Neutrophil (primary cell): Measurements from ENCODE around the gene GSTA2.
"Not testable (repeated sequence)": the region's sequence is repeated elsewhere in the genome, so short reads cannot be mapped to it uniquely, and the experiment has no call there.

Experiments used
- H3K27ac ChIP-seq: fragments of 200-600 bp; sonication (generic); 2 replicates; pipeline ENCODE4 v1.5.1; 2016; ENCODE audit warnings: mild to moderate bottlenecking, moderate library complexity
- H3K27me3 ChIP-seq: fragments of 200-600 bp; sonication (generic); 2 replicates; pipeline ENCODE4 v1.6.0; 2016; ENCODE audit warnings: mild to moderate bottlenecking
- H3K36me3 ChIP-seq: fragments of 200-600 bp; sonication (generic); 2 replicates; pipeline ENCODE4 v1.5.1; 2017
- H3K4me1 ChIP-seq, 2 experiments: fragments of 200-600 bp in 1 of 2; sonication (generic) in 1 of 2; 1 replicate in 1 of 2; 2 replicates in 1 of 2; pipeline versions ENCODE4 v1.5.1 to v1.6.1; 2013 to 2016; ENCODE audit warnings: low read depth in 1 of 2, low read length in 1 of 2, mild to moderate bottlenecking in 1 of 2, moderate library complexity in 1 of 2; ENCODE audit not compliant: control insufficient read depth in 1 of 2, insufficient read depth in 1 of 2
- H3K4me3 ChIP-seq, 2 experiments: fragments of 200-600 bp in 1 of 2; sonication (generic) in 1 of 2; 1 replicate in 1 of 2; 2 replicates in 1 of 2; pipeline ENCODE4 v1.5.1; 2013 to 2016; ENCODE audit warnings: low read depth in 1 of 2, low read length in 1 of 2, mild to moderate bottlenecking in 1 of 2, moderate library complexity in 1 of 2
- H3K9me3 ChIP-seq: fragments of 200-600 bp; sonication (generic); 2 replicates; pipeline ENCODE4 v1.5.1; 2016
- TF ChIP-seq, protein P1 (sequence below): fragments of 200-600 bp; sonication (generic); IDR thresholded peaks from 2 replicates; pipeline ENCODE4 v1.5.1; 2016; ENCODE audit warnings: antibody characterized with exemption

GSTA2 gene

DNA sequence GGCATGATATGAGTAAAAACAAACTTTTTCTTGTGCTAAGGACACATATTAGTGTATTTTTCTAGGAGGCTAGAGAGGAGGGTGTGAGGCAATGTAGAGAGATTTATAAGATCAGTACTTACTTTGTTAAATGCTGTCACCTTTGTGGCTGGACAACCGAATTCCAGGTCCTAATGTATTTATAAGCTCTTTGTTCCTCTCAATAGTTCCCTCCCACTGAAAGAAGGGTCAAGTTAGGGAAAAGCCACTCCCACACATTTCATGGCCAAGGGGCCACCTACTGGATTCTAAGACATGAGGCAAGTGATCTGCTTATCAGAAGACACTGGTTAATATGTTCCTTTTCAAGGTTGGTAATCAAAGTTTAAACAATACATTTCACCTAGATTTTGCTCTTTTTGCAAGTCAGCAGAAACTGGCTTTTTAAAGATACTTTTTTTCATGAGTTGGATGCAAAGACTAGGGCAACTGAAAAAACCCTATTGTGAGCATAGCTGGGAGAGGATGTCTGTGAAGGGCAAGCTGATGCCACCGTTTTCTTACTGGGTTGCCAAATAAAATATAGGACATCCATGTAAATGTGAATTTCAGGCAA is at the start of gene GSTA2:
Gene GSTA2, minus strand, starts transcription at position 154 of the 595 bp plus-strand sequence. CDS start 5,528 bp downstream, outside the sequence.
- H3K4me1 ChIP-seq, H3K9me3 ChIP-seq, H3K36me3 ChIP-seq, H3K27ac ChIP-seq, H3K4me3 ChIP-seq, H3K27me3 ChIP-seq: not testable (repeated sequence)

DNA sequence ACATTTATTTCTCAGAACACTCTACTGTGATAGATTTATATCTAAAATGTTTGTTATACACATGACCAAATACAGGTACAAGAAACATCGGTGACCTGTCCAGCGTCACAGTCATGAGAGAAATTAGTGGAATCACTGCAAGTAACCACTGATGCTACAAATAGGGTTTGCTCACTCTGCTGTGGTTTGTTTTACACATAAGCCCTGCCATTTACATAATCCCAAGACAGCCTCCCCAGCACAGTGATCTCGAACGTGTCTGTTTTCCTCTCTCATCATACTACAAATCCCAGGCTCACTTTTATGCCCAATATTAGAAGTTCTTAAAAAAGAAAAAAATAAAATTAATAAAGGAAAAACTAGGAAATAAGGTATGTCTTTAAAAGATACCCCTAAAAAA is 46.5 kb upstream of the GSTA2 start:
- H3K36me3 ChIP-seq, H3K9me3 ChIP-seq, H3K4me1 ChIP-seq, H3K27me3 ChIP-seq, H3K4me3 ChIP-seq, H3K27ac ChIP-seq: not testable (repeated sequence)

DNA sequence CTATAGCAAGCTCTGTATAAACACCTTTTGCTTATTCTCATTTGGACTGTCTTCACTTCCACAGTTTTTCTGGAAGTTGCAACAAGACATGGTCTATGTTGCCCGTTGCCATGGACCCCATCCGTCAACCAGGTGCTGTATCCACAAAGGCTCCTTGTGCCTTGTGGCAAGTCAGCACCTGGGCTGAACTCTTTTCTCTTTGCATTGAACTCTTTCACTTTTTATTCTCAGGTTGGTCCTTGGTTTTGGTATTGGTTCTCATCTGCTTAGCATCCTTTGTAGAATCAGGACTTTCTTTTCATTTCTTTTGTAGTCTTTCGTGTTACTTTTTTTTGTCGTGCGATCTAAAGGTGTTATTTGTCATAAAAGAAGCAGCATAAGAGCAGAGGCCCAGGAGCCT is 45.4 kb upstream of the GSTA2 start:
- Histone ChIP-seq H3K27ac (no peak overlapping the region), H3K27me3 (no peaks in the 10 kb centered on the region), H3K36me3 (no peaks in the 10 kb centered on the region), H3K9me3 (no peaks in the 10 kb centered on the region), H3K4me3 (no peak overlapping the region), H3K4me1 (no peaks in the 10 kb centered on the region)
- TF ChIP-seq, protein P1, sequence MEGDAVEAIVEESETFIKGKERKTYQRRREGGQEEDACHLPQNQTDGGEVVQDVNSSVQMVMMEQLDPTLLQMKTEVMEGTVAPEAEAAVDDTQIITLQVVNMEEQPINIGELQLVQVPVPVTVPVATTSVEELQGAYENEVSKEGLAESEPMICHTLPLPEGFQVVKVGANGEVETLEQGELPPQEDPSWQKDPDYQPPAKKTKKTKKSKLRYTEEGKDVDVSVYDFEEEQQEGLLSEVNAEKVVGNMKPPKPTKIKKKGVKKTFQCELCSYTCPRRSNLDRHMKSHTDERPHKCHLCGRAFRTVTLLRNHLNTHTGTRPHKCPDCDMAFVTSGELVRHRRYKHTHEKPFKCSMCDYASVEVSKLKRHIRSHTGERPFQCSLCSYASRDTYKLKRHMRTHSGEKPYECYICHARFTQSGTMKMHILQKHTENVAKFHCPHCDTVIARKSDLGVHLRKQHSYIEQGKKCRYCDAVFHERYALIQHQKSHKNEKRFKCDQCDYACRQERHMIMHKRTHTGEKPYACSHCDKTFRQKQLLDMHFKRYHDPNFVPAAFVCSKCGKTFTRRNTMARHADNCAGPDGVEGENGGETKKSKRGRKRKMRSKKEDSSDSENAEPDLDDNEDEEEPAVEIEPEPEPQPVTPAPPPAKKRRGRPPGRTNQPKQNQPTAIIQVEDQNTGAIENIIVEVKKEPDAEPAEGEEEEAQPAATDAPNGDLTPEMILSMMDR, result no peak

DNA sequence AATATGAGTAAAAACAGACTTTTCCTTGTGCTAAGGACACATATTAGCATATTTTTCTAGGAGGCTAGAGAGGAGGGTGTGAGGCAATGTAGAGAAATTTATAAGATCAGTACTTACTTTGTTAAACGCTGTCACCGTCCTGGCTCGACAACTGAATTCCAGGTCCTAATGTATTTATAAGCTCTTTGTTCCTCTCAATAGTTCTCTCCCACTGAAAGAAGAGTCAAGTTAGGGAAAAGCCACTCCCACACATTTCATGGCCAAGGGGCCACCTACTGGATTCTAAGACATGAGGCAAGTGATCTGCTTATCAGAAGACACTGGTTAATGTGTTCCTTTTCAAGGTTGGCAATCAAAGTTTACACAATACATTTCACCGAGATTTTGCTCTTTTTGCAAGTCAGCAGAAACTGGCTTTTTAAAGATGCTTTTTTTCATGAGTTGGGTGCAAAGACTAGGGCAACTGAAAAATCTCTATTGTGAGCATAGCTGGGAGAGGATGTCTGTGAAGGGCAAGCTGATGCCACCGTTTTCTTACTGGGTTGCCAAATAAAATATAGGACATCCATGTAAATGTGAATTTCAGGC is 40.5 kb upstream of the GSTA2 start, which contains the start of gene GSTA1:
Gene GSTA1, minus strand, starts transcription at position 149 of the 588 bp plus-strand sequence. CDS start 4,549 bp downstream, outside the sequence.
- H3K36me3 ChIP-seq, result not testable (repeated sequence)

DNA sequence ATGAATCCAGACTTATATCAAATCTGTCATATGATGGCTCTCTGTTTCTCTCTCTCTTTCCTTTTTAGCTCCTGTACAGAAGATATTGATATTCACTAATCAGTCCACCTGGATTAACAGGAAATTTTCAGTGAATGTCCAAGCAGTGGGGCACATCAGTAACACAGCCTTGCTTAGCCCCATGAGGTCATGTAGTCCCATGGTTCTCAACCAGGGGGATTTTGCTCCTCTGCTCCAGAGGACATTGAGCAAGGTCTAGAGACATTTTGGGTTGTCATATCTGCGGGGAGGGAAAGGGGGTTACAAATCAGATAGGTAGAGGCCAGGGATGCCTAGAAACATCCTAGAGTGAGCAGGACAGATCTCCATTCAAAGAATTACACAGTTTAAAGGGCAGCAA is 39.5 kb upstream of the GSTA2 start:
- H3K27me3 ChIP-seq, result peaks cover 11% of the 10 kb centered on the region
- no peak overlapping the region for H3K27ac ChIP-seq
- H3K4me3 ChIP-seq, result no peak overlapping the region
- H3K4me1 ChIP-seq, result no peaks in the 10 kb centered on the region
- no peaks in the 10 kb centered on the region for H3K36me3 ChIP-seq
- TF ChIP-seq, protein P1, result no peak
- no peaks in the 10 kb centered on the region for H3K9me3 ChIP-seq

More for the DNA sequence above, 40.5 kb upstream of the GSTA2 start, which contains the start of gene GSTA1:
- not testable (repeated sequence) for H3K27ac ChIP-seq, H3K4me3 ChIP-seq, H3K9me3 ChIP-seq, H3K4me1 ChIP-seq
- H3K27me3 ChIP-seq, result peaks cover 11% of the 10 kb centered on the region

DNA sequence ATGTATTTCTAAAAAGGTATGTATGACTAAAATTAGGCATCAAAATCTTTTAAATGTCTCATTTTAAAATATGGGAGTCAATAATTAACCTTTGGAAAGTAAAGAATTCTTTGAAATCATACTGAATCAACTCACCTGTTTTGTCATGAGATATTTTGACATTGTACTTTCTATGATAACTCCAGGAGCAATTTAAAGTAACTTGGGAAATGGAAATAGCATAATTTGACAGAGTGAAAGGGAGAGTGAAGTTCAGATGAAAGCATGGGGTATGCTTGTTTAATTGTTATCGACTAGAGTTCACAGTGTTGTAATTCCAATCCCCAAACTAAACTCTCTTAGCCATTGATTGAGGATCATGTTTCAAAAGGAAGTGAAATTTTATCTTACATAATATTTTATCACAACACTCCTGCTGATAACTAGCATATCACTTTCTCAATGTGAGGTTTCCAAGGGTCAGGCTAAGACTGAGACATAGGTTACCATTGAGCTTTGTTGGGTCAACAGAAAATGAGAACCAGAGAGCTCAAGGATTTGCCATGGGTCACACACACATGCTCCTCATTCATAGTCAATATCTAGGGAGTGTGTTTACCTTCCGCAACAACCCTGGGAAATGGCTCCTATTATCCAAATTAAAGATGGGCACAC is 38.0 kb upstream of the GSTA2 start:
- H3K36me3 ChIP-seq, result no peaks in the 10 kb centered on the region
- TF ChIP-seq, protein P1, result no peak
- H3K9me3 ChIP-seq, result no peaks in the 10 kb centered on the region
- H3K27ac ChIP-seq, result no peak overlapping the region
- no peak overlapping the region for H3K4me3 ChIP-seq
- H3K27me3 ChIP-seq, result peaks cover 11% of the 10 kb centered on the region
- H3K4me1 ChIP-seq, result no peaks in the 10 kb centered on the region

DNA sequence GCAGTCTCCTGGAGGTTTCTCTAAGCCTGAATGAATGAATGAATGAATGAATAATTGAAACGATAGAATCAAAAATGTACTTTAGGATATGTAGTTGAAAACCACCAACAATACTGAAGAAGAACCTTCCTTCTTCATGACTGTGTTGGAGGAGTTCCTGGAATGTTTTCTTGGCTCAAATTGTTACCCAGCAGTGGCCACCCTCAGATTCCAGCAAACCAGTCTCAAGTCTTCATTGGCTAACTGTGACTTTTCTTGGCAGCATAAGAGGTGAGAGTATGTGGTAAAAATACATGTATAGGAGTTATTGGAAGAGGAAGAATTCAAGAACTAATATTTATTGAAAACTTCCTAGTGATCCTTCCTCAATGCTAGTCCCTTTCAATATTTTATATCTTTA is 36.0 kb upstream of the GSTA2 start:
- not testable (repeated sequence) for H3K27ac ChIP-seq, H3K9me3 ChIP-seq, H3K4me1 ChIP-seq, H3K36me3 ChIP-seq, H3K4me3 ChIP-seq
- peaks cover 11% of the 10 kb centered on the region for H3K27me3 ChIP-seq

DNA sequence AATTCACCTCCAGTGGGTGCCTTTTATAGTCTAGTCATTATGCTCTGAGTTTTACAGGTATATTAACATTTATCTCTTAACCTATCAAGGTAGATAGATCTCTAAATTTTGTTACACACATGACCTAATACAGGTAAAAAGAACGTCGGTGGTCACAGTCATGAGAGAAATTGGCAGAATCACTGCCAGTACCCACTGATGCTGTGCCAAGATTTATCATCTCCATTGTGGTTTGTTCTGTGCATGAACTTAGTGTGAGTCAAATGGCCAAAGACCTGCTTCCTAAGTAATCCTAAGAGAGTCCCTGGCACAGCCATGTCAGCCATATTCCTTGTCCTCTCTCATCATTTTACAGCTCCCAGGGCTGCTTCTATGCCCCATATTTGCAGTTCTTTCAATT is 31.1 kb upstream of the GSTA2 start:
- H3K27ac ChIP-seq, H3K27me3 ChIP-seq, H3K9me3 ChIP-seq, H3K36me3 ChIP-seq, H3K4me1 ChIP-seq, H3K4me3 ChIP-seq: not testable (repeated sequence)
